CD4-positive, alpha-beta T cell (primary cell): ENCODE measurements around the gene TUT7. TPM values are rescaled to one million over a fixed set of nuclear protein-coding genes. Genes with fewer than 3 reads are reported as not detected.

ENCODE experiments used
- ATAC-seq: fragments of 200-7000 bp; cut with Tn5 transposase; one replicate; pipeline ENCODE4 v1.10.0; 2022; ENCODE audit warnings: mild to moderate bottlenecking; ENCODE audit not compliant: poor library complexity
- CTCF ChIA-PET: fragments of 350-600 bp; sonication (Branson Sonifier 250); formaldehyde crosslinking; loops from one replicate; lab custom pipeline; 2021; ENCODE audit warnings: antibody characterized with exemption, inconsistent platforms; lab: Charles Lee
- POLR2A ChIA-PET: fragments of 350-600 bp; sonication (Branson Sonifier 250); formaldehyde crosslinking; loops from one replicate; lab custom pipeline; 2021; ENCODE audit warnings: antibody characterized with exemption, inconsistent platforms; lab: Charles Lee
- DNase-seq, 14 experiments: peaks; one replicate each; pipeline ENCODE4 v3.0.0-alpha.2; 2013 to 2020; ENCODE audit warnings: mixed read lengths in 2 of 14
- H3K27ac ChIP-seq, 2 donors: one replicate each; pipeline versions ENCODE4 v1.5.1 to v1.7.0; 2013; ENCODE audit warnings: low read length in 2 of 2, low read depth in 1 of 2, mild to moderate bottlenecking in 1 of 2
- H3K27me3 ChIP-seq, 2 experiments: 1 replicate in 1 of 2; 2 replicates in 1 of 2; pipeline versions ENCODE4 v1.6.1 to v1.7.0; 2013; ENCODE audit warnings: low read length in 2 of 2, control low read depth in 1 of 2, mild to moderate bottlenecking in 1 of 2, moderate library complexity in 1 of 2; ENCODE audit not compliant: insufficient read depth in 2 of 2, control insufficient read depth in 1 of 2
- H3K36me3 ChIP-seq: one replicate; pipeline ENCODE4 v1.6.1; 2013; ENCODE audit warnings: low read length, control low read depth; ENCODE audit not compliant: insufficient read depth
- H3K4me1 ChIP-seq: one replicate; pipeline ENCODE4 v1.6.1; 2013; ENCODE audit warnings: low read length, control low read depth; ENCODE audit not compliant: insufficient read depth
- H3K4me3 ChIP-seq: one replicate; pipeline ENCODE4 v1.5.1; 2013; ENCODE audit warnings: mild to moderate bottlenecking, low read length, moderate library complexity
- H3K9me3 ChIP-seq, 2 experiments: 1 replicate in 1 of 2; 2 replicates in 1 of 2; pipeline versions ENCODE4 v1.6.1 to v1.7.0; 2013; ENCODE audit warnings: low read length in 2 of 2, mild to moderate bottlenecking in 2 of 2, control low read depth in 1 of 2, moderate library complexity in 1 of 2; ENCODE audit not compliant: control insufficient read depth in 1 of 2, insufficient read depth in 1 of 2
- H3K27ac Mint-ChIP-seq: one replicate; pipeline ENCODE4 v1.8.0; 2020; ENCODE audit warnings: mixed read lengths
- H3K27me3 Mint-ChIP-seq: one replicate; pipeline ENCODE4 v1.8.0; 2021; ENCODE audit warnings: mixed read lengths
- H3K36me3 Mint-ChIP-seq: one replicate; pipeline ENCODE4 v1.8.0; 2021; ENCODE audit warnings: low read depth, mixed read lengths
- H3K4me1 Mint-ChIP-seq: one replicate; pipeline ENCODE4 v1.8.0; 2021; ENCODE audit warnings: low read depth, mixed read lengths
- H3K4me3 Mint-ChIP-seq: one replicate; pipeline ENCODE4 v1.8.0; 2020; ENCODE audit warnings: mild to moderate bottlenecking, mixed read lengths
- H3K9me3 Mint-ChIP-seq: one replicate; pipeline ENCODE4 v1.8.0; 2020; ENCODE audit warnings: mixed read lengths
- CTCF ChIP-seq: fragments of 200-600 bp; IDR thresholded peaks from one replicate; pipeline ENCODE4 v1.8.0; 2022; ENCODE audit warnings: antibody characterized with exemption, mild to moderate bottlenecking
- intact Hi-C, 2 experiments: fragments of 100-400 bp; cut with DNase I in 1 of 2; cut with micrococcal nuclease in 1 of 2; formaldehyde crosslinking; loops; one replicate each; pipeline versions ENCODE4 v1.15.1 to v1.9.0; 2023 to 2025; cut with DNase I, micrococcal nuclease
- total RNA-seq, 174 experiments: library from RNA in 2 of 174; stranded (reverse) in 2 of 174; gene quantifications; one replicate each; pipeline ENCODE4 v1.2.3 and lab custom pipeline; 2021 to 2026

The TUT7 gene
- total RNA-seq, 2 experiments from 2014 or later: 51.9 to 53.8 TPM

- H3K36me3 Mint-ChIP-seq: peaks cover 92% of the 10 kb centered on the region
- H3K27me3 ChIP-seq: no peaks in the 10 kb centered on the region
- intact Hi-C loops: no loop called here
- H3K9me3 Mint-ChIP-seq: peaks cover 3% of the 10 kb centered on the region
- POLR2A ChIA-PET: interaction anchor here (0.8 to 1.6 kb wide), 2 partner anchors 24 to 26 kb away, joined by 3 to 8 read pairs; partner anchors contain the start of gene ISCA1
- H3K27ac ChIP-seq: no peak overlapping the region
- peaks cover 5% of the 10 kb centered on the region for H3K4me1 ChIP-seq
- CTCF ChIA-PET: no interaction called here
- H3K4me3 Mint-ChIP-seq: no peak overlapping the region
- H3K36me3 ChIP-seq: peaks cover 81% of the 10 kb centered on the region
- H3K4me3 ChIP-seq: no peak overlapping the region
- TF ChIP-seq CTCF: no peak
- ATAC-seq (no peak), DNase-seq (no peak)
- H3K27me3 Mint-ChIP-seq: no peaks in the 10 kb centered on the region
- no peak overlapping the region for H3K27ac Mint-ChIP-seq
- H3K4me1 Mint-ChIP-seq: peaks cover 22% of the 10 kb centered on the region
- no peaks in the 10 kb centered on the region for H3K9me3 ChIP-seq
Observed at GRCh38 chr9:86308687-86309086, 45.5 kb downstream of the TUT7 start.

- no peaks in the 10 kb centered on the region for H3K27me3 Mint-ChIP-seq
- intact Hi-C loops: no loop called here
- CTCF ChIA-PET: no interaction called here
- H3K4me1 Mint-ChIP-seq: peaks cover 31% of the 10 kb centered on the region
- Histone ChIP-seq H3K9me3 (no peaks in the 10 kb centered on the region), H3K36me3 (peaks cover 89% of the 10 kb centered on the region), H3K27ac (no peak overlapping the region), H3K27me3 (no peaks in the 10 kb centered on the region), H3K4me1 (peaks cover 9% of the 10 kb centered on the region), H3K4me3 (no peak overlapping the region)
- H3K36me3 Mint-ChIP-seq: peaks cover 92% of the 10 kb centered on the region
- H3K27ac Mint-ChIP-seq: peak overlapping the region; percentile 63
- no peaks in the 10 kb centered on the region for H3K9me3 Mint-ChIP-seq
- H3K4me3 Mint-ChIP-seq: no peak overlapping the region
- POLR2A ChIA-PET: interaction anchor here (1.1 to 2.0 kb wide), 3 partner anchors 22 to 49 kb away, joined by 3 to 7 read pairs (median 5); partner anchors contain the start of gene ISCA1
- TF ChIP-seq CTCF: no peak
- ATAC-seq: no peak
- no peak for DNase-seq
Observed at GRCh38 chr9:86304236-86304730, 49.9 kb downstream of the TUT7 start.

- Histone ChIP-seq H3K4me3 (no peak overlapping the region), H3K27me3 (no peaks in the 10 kb centered on the region), H3K36me3 (peaks cover 88% of the 10 kb centered on the region), H3K9me3 (no peaks in the 10 kb centered on the region), H3K27ac (no peak overlapping the region), H3K4me1 (peaks cover 9% of the 10 kb centered on the region)
- H3K4me1 Mint-ChIP-seq: peaks cover 31% of the 10 kb centered on the region
- ATAC-seq: peak; percentile 97
- no peak overlapping the region for H3K4me3 Mint-ChIP-seq
- ChIA-PET POLR2A (interaction anchor here (1.1 to 2.0 kb wide), 2 partner anchors 21 to 34 kb away, joined by 5 to 7 read pairs; partner anchors contain the start of gene ISCA1), CTCF (no interaction called here)
- H3K9me3 Mint-ChIP-seq: no peaks in the 10 kb centered on the region
- H3K27ac Mint-ChIP-seq: peak overlapping the region; percentile 63
- TF ChIP-seq CTCF: no peak
- H3K36me3 Mint-ChIP-seq: peaks cover 94% of the 10 kb centered on the region
- no peaks in the 10 kb centered on the region for H3K27me3 Mint-ChIP-seq
- DNase-seq: peak in 11 of 14 experiments; percentile 10 to 66 (median 34)
- intact Hi-C loops: loop anchor here in 1 of 2 experiments (2.0 kb wide), 1 partner anchor 21 kb away; the partner anchor contains the start of gene ISCA1
Observed at GRCh38 chr9:86303316-86303975, 50.8 kb downstream of the TUT7 start.
